GM19395 (cell line): Measurements from ENCODE around the gene ZNF207.
"Not testable (repeated sequence)": the region's sequence is repeated elsewhere in the genome, so short reads cannot be mapped to it uniquely, and the experiment has no call there.

Experiments used
- ATAC-seq: cut with Tn5 transposase; IDR thresholded peaks from one replicate; pipeline ENCODE4 v1.9.1; 2021; ENCODE audit warnings: mild to moderate bottlenecking, moderate library complexity; ENCODE audit not compliant: unreplicated experiment

Gene ZNF207

GRCh38 chr17:32349854-32350665 lies at the start of gene ZNF207:
TSS of gene ZNF207 (plus strand) at chr17:32350157. CDS start at chr17:32350286, 129 bp downstream.
- ATAC-seq = peak; percentile 85

GRCh38 chr17:32302037-32302436 lies 47.9 kb upstream of the ZNF207 start:
- ATAC-seq = no peak

GRCh38 chr17:32302860-32303649 lies 46.9 kb upstream of the ZNF207 start:
- no peak for ATAC-seq

GRCh38 chr17:32303781-32304288 lies 46.1 kb upstream of the ZNF207 start:
- no peak for ATAC-seq

GRCh38 chr17:32305049-32305448 lies 44.9 kb upstream of the ZNF207 start:
- ATAC-seq = no peak

GRCh38 chr17:32307658-32308057 lies 42.3 kb upstream of the ZNF207 start:
- ATAC-seq = no peak

GRCh38 chr17:32311028-32311536 lies 38.9 kb upstream of the ZNF207 start:
- ATAC-seq = no peak

- no peak for ATAC-seq
Measured at GRCh38 chr17:32314636-32315035, 35.3 kb upstream of the ZNF207 start.

- ATAC-seq = no peak
Measured at GRCh38 chr17:32315171-32315570, 34.8 kb upstream of the ZNF207 start.

GRCh38 chr17:32316653-32317052 lies 33.3 kb upstream of the ZNF207 start:
- ATAC-seq = not testable (repeated sequence)

GRCh38 chr17:32317353-32317752 lies 32.6 kb upstream of the ZNF207 start:
- ATAC-seq = no peak

GRCh38 chr17:32318071-32318470 lies 31.9 kb upstream of the ZNF207 start:
- ATAC-seq = no peak

GRCh38 chr17:32319548-32319905 lies 30.4 kb upstream of the ZNF207 start:
- peak; percentile 54 for ATAC-seq

GRCh38 chr17:32320080-32320479 lies 29.9 kb upstream of the ZNF207 start:
- ATAC-seq = not testable (repeated sequence)

- ATAC-seq = no peak
Measured at GRCh38 chr17:32320847-32321246, 29.1 kb upstream of the ZNF207 start.

GRCh38 chr17:32323046-32323445 lies 26.9 kb upstream of the ZNF207 start:
- no peak for ATAC-seq

- ATAC-seq = no peak
Measured at GRCh38 chr17:32323811-32324491, 26.0 kb upstream of the ZNF207 start.

- ATAC-seq = no peak
Measured at GRCh38 chr17:32327911-32328310, 22.0 kb upstream of the ZNF207 start.

- no peak for ATAC-seq
Measured at GRCh38 chr17:32330147-32330546, 19.8 kb upstream of the ZNF207 start.

GRCh38 chr17:32331243-32332040 lies 18.5 kb upstream of the ZNF207 start:
- ATAC-seq = no peak
